Activated CD4-positive, alpha-beta T cell treated with anti-CD3 and anti-CD28 coated beads, Interleukin-2, Interleukin-6, amounts not matched to agents 100 ng/mL and 50 ng/mL, durations not matched to agents 16 hours and 8 hours (primary cell): Measurements from ENCODE around the gene TFE3.

Source experiments
- DNase-seq: peaks from one replicate; pipeline ENCODE4 v3.0.0-alpha.2; 2020

Gene TFE3

DNA sequence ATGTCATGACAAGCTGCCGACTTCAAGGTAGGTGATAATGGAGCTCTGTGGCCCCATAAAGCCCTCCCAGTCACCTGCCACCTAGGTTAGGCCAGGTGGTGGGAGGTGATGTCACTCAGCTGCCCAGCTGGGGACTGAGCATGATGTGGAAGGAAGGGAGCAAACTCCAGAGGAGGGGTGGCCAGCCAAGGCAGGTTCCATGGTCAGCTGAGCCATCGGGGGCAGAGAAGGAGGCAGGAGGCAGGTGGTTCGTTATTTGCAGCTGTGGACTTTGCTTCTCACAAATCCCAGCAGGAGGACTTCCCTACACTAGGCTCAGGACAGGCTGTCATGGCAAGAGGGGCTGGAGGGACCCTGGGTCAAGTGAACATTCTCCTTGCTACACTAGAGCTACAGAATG, 17.8 kb upstream of the TFE3 start:
- DNase-seq: no peak

DNA sequence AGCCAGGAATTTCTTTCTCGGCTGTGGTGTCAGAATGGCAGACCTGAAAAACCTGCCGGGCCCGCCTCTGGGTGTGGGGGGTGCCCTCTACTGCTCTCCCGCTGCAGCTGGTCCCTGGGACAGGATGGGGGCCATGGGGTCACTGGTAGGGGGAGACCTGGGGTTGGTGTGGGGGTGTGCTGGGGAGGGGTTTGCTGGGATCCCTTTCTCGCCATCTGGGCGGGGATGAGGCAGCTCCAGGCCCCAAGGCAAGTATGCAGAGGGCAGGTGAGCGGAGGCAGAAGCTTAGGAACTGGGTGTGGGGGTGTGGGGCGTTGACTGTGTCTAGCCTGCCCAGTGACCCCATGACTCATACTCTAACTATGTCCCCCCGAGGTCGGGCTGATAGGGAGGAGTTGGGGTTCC, 16.5 kb upstream of the TFE3 start:
- DNase-seq: no peak

DNA sequence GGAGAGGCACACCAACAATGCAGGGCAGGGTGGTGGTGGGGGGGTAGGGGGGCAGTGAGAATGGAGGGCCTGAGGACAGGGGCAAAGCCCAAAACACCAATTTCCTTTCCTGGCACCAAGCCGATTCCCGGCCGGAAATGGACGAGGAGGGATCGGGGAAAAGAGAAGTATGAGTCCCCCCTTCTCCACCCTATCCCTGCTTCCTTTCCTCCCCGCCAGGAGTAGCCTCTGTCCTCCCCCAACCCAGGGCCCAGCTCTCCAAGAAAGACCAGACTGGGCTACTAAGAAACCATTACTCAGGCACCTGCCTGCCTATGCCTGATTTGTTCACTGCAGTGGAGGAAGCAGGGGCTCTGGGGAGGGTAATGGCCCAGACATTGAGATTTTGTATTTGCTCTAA, 16.0 kb upstream of the TFE3 start:
- no peak for DNase-seq

DNA sequence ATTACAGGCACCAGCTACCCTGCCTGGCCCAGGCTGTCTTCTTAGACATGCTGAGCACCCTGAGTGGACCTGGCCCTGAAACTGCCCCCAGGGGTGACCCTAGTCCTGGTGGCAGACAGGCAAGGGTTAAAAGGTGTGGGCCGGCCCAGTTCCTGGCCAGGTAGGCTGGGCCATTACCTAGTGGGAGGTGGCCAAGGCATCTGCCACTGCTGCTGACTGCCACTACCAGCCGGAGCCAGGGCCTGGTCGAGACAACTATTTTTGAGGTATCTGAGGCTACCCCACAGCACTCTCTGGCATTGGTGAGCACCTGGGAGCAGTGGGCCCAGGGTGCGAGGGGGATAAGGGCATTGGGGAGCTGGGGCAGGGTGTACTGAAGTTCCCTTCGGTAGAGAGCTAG, 15.6 kb upstream of the TFE3 start, which contains the start of gene CCDC120:
CCDC120 (plus strand) TSS at position 206 of the 400 bp plus-strand sequence. CDS start 3,043 bp downstream, outside the sequence.
- DNase-seq: no peak

DNA sequence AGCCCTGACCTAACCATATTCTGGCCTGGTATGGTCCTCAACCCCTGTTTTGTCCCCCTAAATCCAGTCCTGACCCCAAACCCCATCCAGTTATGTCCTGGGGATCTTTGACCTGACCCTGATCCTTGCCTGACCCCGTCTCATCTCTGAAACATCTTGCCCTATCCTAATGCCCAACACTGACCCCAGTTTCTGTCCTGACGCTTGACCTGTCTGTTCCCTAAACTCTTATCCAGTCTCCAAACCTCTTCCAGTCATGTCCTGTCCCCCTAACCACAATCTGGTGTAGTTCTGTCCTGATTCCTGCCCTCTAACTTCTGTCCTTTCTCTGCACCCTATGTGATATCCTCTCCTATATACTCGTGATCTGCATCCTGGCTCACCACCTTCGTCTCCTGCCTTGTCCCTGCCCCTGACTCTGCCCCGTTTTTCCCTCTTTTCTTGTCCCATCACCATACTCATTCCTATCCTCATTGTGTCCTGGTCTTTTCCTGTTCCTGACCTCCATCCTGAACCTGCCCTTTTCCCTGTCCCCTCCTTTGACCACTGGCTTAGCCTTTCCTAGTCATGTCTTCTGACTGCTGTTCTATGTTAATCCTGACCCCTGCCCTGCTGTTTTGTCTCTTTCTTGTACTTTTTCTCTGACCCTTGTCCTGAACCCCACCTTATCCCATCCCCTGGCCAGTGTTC, 11.1 kb upstream of the TFE3 start:
- DNase-seq: no peak

DNA sequence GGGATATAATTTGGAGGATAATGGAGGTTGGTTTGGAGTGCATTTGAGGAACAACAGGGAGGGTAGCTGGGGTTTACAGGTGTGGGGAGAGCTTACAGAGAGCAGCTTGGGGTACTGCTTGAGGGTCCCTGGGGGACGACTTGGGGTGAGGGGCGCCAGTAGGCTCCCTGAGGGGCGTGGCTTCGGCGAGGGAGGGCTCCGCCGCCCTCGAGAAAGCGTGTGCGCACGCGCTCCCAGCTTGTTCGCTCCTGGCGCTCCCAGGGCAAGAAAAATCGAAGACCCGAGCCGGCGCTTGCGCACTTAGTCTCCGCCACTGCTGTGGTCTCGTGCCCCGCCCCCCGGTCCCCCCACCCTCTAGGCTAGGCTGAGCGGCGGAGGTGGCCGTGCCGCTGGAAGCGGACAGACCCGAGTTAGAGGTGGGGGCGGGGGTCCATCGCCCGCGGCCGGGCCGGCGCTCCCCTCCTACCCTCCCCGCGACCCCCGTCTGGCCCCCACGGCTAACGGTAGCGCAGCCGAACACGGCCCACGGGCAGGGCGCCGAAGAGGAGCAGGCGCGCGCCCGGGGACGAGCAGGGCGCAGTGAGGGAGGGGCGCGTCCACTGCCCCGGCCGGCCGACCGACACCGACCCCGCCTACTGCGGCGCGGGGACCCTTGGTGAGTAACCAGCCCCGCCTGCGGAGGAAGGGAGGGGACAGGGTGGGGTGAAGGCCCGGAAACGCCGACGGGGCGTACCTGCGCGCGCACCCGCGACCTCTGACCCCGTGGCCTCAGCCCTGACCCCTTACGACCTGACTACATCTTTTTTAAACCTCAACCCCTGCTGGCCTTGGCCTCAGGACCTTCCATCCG, 10.3 kb upstream of the TFE3 start:
- DNase-seq: peak; percentile 74

DNA sequence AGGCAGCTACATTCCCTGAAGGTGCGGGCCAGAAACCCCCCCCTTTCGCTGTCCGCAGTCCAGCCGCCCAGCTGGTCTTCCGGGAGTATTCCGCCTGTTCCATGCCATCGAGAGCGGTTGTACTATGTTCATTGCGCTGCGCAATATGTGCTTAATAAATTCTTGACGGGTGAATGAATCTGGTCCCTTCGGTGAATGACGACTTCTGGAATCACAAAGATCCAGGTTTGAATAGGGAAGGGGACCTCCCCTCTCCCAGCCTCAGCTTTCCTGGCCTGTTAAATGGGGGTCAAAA, 777 bp upstream of the TFE3 start:
- no peak for DNase-seq

DNA sequence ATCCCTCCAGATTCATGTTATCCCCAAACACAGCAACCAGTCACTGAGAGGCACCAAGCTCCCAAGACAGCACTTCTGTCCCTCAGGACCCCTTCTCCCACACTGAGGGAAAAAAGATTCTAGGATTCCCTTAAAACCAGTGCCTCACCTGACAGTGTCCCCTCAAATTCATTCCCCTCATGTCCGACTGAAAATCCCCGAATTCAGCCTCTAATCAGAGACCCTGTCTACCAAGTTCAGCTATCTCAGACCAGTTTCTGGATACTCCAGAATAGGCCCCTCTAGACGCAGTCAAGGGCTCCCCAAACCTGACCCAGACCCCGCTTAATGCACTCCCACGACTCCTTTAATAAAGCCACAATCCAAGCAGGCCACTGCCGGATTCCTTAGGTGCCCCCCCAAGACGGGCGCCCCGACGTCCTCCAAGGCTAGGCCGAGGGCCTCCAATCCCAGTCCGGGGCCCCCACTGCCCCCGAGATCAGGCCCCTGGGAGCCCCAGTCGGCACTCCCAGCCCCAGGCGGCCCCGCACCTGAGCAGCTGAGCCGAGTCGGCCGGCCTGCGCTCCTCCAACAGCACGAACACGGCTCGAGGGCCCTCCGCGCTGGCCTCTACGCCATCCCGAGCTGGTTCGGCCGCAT, 457 bp downstream of the TFE3 start:
- no peak for DNase-seq

DNA sequence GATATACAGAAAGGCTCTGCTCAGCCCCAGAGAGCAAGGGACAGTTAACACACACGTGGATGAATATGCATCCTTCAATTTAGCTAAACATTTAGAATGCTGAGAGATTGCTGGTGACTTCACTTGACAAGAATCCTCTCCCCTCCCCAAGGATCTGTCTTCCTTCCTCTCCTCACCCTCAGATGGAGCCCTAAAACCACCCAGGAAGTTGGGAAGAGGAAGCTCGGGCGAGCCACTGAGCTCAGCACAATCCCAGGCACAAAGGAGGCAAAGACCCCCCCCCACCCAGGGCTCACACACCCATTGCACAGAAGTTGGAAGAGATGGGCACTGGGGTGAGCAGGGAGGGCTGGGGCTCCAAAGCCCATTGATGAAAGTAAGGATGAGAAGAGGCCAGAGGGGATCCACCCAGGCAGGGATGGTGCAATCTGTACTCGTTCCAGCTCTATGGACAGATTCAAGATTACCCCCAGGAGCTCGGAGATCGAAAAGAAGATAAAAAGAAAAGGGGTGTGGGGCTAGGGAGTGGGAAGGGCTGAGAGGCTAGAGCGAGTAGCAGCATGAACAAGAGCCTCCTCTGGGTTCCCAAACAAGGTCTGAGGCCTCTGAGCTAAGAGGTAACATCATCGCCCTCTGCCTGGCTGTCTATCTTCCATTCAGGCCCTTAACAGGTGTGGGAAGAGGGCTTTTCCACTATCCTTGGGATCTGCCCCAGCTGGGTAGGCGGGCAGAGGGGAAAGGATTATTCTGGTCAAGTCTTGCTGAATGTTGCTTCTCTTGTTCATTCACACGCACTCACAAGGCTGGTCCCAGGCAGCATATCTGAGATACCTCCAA, 1.2 kb downstream of the TFE3 start:
- peak; percentile 10 for DNase-seq

DNA sequence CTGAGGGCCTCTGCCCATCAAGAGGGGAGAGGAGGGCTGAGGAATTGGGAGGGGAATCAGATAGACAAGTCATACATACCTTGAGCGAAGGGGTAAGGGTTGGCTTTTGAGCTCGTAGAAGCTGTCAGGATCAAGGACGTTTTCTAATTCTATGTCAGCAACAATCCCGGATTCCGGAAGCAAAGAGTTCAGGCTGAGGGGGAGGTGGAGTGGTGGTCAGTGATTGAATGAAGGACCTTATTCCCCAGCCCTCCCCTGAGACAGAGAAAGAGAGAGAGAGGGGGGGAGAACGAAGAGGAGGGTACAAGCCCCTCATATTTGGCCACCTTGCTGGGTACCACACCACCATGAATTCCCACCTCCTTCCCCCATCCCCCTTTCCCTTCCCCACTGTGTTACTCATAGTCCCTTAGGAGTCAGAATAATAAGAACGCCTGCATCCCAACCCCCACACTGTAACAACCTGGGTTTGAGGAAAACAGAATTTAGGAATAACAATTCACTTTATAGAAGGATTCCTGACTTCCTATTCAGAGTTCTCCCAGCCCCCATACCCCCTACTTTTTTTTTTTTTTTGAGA, 2.7 kb downstream of the TFE3 start:
- DNase-seq: no peak

DNA sequence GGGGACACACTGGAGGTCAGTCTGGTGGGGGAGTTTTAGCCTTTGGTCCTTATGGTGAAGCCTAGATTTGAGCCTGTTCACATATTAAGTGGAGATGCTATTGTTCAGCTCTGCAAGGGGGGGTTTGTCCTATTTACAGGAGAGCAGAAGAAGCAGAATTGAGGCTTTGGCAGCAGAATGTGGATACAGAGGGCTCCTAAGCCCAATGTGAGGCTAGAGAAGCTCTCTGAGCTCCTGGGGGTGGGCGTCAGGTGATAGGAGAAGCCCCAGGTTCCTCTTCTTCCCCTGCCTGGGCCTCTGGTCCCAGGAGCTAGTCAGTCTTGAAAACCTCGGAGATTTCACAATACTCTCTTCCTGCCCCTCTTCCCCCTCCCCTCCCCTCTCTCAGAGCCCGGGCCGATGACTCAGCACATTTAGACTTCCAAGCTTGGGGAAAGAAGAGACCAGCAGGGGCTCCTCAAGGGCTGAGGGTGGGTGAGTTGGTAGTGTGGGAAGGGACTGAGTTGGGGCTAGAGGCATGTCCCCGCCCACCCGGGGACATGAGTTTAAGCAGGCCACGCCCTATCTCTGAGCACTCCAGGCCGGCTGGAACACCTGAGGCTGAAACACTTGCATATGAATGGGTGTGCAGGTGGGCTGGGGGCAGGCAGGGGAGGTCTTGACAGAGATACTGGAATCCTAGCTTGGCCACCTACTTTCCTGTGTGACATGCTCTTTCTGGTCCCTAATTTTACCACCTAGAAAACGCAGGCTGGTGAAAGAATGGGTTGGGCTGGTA, 3.4 kb downstream of the TFE3 start:
- DNase-seq: peak; percentile 82

DNA sequence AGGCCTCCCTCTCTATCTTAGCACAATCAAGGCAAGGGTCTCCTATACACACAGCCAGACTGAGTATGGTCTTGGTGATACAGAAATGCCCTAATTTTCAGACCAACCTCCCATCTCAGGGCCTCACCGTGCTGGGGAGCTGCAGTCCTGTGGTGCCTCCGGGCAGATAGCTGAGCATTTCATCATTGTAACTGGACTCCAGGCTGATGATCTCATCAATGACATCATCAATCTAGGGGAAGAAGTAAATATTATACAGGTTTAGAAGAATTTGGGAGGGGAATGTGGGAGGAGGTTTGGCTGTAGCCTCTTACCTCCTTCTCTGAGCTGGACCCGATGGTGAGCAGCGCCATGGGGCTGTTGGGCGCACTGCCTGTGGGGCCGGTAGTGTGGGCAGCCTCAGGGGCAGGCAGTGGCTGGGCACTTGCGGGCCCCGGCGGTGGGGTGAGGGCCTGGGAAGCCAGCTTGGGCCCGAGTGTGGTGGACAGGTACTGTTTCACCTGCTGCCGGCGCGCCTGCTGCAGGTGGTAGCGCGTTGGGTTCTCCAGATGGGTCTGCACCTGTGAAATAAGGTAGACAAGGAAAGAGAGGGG, 5.2 kb downstream of the TFE3 start:
- no peak for DNase-seq

DNA sequence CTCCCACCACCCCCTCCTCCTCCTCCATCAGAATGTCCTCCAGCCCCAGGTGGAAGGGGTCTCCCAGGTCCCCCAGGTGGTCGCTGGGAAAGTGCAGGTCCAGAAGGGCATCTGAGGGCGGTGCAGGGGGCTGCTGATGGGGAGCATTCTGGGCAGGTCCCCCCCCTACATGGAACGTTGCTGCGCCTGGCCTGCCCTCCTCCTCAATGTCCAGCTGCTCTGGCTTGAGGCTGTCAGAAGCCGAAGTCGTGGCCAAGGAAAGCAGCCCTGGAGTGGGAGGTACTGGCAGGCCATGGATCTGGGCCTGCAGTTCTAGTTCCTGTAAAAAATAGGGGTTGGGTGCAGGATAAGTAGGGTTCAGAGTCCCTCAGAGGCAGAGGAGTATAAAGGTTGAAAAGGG, 12.9 kb downstream of the TFE3 start:
- no peak for DNase-seq

DNA sequence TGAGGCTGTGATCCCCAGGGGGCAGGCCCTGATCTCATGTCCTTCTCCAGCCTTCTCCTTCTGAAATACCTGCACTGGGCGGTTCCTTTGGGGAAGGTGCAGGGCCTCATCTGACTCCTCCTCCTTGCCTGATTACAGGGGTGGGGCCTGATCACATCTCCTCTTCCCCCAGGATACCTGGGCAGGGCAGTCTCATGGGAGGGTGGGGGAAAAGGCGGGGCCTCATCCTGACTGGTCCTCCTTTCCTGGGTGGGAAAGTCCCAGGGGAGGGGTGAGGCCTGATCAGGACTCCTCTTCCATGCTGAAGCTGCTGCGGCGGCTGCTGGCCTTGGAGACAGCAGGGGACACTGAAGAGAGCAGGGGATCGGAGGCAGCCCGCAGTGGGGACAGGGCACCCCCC, 13.3 kb downstream of the TFE3 start:
- no peak for DNase-seq

DNA sequence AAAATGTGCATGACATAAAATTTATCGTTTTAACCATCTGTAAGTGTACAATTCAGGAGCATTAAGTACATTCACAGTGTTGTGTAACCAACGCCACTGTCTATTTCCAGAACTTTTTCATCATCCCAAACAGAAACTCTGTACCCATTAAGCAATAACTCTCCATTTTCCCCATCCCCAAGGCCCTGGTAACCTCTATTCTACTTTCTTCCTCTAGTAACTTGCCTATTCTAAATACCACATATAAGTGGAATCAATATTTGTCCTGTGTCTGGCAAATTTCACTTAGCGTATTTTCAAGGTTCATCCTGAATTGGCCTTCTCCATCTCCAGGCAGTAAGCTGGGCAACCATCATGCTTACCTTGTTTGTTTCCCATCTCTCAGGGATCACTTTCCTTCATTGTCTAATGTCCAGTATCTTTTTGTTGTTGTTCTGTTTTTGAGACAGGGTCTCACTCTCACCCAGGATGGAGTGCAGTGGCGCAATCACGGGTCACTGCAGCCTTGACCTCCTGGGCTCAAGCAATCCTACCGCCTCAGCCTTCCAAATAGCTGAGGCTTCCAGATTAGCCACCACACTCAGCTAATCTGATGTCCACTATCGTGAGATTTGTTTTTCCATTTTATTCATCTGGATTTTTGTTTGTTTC, 23.4 kb downstream of the TFE3 start:
- no peak for DNase-seq

DNA sequence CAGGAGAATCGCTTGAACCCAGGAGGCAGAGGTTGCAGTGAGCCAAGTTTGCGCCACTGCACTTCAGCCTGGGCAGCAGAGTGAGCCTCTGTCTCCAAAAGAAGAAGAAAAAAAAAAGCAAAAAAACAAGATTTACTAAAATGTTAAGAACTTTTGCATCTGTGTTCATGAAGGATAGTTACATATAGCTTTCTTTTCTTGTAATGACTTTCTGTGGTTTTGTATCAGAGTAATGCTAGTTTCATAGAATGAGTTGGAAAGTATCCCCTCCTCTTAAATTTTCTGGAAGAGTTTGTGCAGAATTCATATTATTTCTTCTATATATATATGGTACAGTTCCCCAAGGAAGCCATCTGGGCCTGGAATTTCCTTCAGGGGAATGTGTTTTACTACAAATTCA, 24.1 kb downstream of the TFE3 start:
- DNase-seq: no peak

DNA sequence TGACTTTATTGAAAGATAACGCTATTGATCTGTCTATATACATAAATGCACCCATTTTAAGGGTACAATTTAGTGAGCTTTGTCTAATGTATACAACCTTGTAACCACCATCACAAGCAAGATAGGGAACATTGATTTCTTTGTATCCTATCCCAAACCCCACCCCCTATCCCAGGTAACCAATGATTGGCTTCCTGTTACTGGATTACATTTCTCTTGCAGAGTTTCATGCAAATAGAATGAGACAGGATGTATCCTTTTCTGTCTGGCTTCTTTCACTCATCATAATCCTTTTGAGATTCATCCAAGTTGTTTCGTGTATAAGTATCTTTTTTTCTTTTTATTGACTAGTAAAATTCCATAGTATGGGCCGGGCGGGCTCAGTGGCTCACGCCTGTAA, 39.5 kb downstream of the TFE3 start:
- DNase-seq: no peak

DNA sequence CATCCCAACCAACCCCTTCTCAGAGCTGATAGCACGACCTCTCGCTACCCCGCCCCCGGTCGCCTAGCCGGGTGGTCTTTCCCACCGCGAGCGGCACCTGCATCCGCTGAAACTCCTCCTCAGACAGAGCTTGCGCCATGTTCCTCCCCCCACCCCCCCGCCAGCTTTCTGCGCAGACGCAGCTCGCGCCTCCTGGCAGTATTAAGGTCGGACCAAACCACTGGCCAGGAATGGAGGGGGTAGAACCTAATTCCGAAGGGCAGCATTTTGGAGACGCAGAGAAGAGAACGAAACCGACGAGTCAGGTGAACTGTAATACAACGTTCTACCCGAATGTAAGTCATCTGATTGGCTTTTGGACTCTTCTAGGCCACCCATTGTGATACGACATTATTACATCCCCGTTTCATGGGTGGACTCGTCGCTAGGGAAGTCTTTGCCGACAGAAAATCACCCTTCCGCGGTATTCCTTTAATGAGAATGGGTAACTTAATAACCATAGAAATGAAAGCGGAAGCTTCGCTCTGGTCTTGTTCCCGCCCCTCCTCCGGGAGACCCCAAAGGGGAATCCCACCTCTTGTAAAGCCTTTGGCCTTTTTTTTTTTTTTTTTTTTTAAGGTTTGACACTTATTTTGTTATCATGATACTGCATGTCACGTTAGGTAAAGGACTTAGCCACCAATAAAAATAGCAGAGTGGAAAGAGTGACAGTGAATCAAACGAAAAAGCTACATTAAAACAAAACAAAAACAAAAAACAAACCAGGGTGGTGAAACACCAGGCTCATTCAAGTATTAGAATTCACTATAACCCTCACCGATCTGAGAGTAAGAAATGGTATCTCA, 40.8 kb downstream of the TFE3 start, which contains the start of gene GRIPAP1:
GRIPAP1 (minus strand) TSS at position 174 of the 845 bp plus-strand sequence; CDS start at position 139, 35 bp downstream.
- DNase-seq: peak; percentile 84

DNA sequence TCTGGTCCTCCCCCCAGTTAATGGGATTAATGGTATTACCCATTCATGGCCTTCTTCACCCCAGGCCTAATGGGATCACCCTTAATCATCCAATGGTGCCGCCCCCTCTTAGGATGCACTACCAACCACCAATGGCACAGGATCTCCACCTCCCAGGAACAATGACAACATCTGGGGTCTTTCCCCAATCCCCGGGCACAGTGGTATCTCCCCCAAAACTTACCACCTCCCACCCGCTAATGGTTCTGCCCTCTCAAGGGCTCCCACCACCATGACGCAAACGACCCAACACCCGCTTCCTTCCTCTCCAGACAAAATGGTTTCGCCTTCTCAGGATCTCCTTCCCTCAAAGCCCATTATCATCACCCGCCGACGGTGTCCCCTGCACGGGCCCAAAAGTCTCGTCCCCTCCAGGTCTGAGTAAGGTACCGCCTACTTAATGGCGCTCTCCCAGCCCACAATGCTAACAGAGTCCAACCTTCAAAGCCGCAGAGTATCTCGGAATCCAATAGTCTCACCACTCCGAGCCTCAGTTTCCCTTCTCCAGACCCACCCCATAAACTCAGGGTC, 41.6 kb downstream of the TFE3 start:
- peak; percentile 48 for DNase-seq

DNA sequence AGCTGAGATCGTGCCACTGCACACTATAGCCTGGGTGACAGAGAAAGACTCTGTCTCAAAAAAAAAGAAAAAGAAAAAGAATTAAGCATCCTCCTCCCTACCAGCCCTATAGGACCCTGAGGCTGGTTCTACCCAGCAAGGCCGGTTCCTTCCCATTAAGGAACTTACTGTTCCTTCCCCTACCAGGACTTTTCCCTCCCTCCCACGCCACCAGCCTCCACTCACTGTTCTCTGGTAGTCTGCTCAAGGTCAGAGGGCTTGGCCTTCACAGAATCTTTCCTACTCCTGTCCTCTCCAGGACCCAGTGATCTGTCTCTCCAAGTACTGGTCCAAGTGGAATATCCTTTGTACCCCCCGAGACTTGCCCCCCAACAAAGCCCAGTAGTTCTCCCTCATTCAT, 42.5 kb downstream of the TFE3 start:
- DNase-seq: no peak
